ENCODE measurements around the gene RXRA.
"Not testable (repeated sequence)": the region's sequence is repeated elsewhere in the genome, so short reads cannot be mapped to it uniquely, and the experiment has no call there.

The RXRA gene

DNA sequence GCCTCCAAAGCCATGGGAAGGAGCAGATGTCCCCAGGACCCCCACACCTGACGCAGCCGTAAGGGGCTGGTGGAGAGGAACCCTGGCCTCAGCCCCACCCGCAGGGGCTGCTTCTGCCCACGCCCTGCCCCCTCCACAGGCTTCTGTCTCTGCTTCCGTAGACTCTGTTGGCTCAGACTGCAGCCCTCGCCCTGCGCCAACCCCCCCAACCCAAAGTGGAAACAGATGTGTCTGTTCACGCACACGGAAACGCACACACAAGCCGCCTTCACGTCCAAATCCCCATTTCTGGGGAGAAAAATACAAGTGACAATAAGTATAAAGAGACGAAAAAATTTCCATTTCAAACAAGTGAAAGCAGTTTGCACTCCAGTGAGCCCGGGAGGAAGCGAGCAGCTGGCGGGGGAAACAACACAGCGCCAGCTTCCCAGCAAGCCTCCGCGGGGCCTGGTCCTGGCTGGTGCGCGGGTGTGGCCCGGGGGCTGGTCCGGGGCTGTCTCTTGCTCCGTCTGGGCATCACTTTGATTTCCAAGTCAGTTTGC, 32.6 kb upstream of the RXRA start:
- peak; percentile 78 for DNase-seq (ENCODE audit: low spot score)

DNA sequence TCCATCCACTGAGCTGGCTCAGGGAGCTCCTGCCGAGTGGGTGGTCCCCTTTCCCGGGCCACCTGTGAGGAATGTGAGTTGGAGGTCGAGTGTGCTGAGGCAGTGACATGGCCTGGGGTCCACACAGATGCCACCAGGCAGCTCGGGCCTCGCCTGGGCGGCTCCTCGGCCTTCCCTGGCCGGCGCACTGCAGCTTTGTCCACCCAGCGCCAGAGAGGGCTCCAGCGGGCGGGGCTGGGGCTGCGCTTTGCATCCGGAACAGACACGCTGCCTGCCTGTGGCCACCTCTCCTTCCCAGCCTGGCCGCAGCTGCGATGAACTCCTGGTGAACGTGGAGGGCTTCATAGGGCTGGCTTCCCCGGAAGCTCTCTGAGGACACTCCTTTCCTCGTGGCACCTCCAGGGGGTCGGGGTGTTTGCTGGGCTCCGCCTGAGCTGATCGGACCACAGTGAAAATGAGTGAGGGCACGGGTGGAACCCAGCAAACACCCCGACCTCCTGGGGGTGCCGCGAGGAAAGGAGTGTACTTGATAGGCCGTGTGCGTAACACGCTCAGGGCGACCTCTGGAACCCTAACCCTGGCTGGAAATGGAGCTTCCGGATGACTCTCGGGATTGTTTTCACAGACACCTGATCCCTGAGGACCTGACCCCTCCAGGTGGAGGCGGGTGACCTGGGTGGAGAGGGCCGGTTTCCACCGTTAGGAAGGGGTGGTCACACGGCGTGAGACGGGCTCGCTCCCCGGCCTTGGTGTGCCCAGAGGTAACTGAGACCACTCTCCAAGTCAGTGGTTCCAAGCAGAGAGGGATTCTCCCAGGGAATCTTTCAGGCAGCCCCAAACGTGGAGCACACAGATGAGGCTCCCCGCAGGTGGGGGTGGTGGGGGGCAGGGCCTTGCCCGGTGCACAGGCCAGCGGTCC, 31.8 kb upstream of the RXRA start:
- no peak for DNase-seq (ENCODE audit: low spot score)

DNA sequence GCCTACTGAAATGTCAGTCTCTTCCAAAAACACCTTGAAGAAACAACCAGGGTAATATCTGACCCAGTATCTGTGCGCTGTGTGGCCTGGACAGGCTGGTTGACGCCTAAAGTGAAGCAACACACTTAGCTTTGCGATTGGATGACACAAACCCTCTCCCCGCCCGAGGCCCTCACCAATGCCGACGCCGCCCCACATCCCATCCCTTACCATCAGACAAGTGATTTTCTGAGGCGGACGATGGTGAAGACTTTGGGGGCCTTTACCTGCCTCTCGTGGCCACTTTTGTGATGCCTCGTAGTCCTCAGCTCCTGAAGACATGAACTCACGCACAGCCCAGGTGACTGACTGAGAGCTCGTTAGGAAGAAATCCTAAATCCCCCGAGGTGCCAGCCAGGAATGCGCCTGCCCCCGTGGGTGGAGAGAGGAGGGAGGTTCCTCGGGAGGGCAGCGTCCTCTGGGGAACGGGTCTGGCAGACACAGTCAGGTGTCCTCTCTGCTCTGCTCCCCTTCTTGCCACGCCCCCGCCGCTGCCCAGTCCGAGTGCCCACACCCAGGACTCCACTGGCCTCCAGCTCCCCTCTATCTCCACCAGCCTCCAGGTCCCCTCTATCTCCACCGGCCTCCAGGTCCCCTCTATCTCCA, 31.0 kb upstream of the RXRA start:
- DNase-seq (ENCODE audit: low spot score), result no peak

DNA sequence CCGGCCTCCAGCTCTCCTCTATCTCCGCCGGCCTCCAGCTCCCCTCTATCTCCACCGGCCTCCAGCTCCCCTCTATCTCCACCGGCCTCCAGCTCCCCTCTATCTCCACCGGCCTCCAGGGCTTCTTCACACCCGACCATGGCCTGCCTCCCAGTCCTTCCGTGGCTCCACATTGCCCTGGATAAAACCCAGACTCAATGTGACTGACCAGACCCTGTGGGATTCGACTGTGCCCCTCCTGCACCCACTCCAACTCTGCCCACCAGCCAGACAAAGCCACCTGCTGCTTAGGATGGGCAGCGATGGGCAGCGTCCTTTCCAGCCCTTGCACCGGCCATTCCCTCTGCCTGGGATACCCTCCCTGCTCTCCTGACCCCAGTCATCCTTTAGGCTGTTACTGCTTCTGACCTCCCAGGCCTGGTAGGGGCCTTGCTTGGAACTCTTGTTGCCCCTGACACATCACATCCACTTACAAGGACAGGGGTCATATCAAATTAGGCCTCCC, 30.5 kb upstream of the RXRA start:
- no peak for DNase-seq (ENCODE audit: low spot score)

- DNase-seq (ENCODE audit: low spot score), result no peak
Observed at GRCh38 chr9:134296301-134297082, 29.8 kb upstream of the RXRA start.

DNA sequence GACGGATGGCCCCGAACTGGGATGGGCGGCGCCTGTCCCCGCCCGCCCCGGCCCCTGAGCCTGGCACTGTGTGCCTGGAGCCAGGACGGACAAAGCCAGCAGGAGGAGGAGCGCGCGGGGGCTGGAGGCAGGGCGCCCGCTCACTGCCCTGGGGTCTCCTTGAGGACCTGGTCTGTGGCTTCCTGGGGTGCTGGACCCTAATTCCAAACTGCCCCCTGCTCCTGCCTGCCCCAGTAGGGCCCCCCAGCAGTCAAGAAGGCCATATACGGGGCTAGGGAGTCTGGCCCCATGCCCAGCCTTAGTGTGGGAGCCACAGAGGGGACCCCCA, 29.2 kb upstream of the RXRA start:
- no peak for DNase-seq (ENCODE audit: low spot score)

DNA sequence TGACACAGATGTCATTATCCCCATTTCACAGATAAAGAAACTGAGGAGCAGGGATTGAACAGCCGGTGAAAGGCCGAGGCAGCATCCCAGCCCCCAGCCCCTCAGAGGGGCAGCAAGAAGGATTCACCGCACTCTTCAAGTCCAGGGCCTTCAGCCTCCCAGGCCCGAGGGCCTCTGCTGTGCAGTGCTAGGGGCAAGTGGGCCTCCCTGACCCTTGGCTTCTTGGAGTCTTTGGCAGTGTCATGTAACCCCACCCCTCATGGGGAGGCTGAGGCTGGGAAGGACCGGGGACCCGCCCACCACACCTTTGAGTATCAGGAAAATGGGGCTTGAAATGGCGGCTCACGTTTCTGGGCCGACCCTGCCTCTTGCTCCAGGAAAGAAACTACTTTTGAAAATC, 28.7 kb upstream of the RXRA start:
- no peak for DNase-seq (ENCODE audit: low spot score)

GRCh38 chr9:134298000-134298399, 28.3 kb upstream of the RXRA start:
- no peak for DNase-seq (ENCODE audit: low spot score)

- no peak for DNase-seq (ENCODE audit: low spot score)
Observed at GRCh38 chr9:134299068-134299467, 27.2 kb upstream of the RXRA start.

- DNase-seq (ENCODE audit: low spot score), result no peak
Observed at GRCh38 chr9:134299883-134300282, 26.4 kb upstream of the RXRA start.

DNA sequence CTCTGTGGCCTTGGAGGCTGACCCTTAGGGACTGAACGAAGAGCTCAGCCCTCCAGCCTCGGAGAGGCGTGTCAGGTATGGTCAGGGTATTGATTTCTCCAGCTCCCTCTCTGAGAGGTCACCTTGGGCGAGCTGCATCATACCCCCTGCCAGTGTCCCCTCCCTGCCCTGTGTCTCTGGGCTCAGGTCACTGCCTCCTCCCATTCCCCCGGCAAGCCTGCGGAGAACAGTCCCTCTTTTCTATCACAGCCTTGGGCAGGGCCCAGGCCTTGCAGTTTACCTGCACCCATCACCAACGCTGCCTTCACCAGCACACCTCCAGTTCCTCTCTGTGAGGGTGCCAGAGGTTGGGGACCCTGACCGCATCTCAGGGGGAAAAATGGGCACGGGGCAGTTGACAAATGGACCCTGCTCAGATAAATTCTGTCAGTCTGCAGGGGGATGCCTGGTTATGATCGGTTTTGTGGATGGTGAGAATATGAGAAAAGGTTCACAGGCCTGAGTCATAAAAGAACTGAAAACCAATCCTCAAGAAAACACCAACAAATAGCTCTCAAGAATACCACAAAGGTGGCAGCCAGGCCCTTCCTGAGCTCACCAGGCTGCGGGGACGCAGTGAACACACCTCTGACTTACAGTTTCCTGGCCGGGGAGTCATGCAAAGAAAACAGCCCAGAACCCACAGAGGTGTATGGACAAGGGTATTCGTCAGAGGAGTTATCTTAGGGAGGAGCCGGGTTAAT, 24.7 kb upstream of the RXRA start:
- no peak for DNase-seq (ENCODE audit: low spot score)

GRCh38 chr9:134302130-134302817, 24.0 kb upstream of the RXRA start:
- no peak for DNase-seq (ENCODE audit: low spot score)

DNA sequence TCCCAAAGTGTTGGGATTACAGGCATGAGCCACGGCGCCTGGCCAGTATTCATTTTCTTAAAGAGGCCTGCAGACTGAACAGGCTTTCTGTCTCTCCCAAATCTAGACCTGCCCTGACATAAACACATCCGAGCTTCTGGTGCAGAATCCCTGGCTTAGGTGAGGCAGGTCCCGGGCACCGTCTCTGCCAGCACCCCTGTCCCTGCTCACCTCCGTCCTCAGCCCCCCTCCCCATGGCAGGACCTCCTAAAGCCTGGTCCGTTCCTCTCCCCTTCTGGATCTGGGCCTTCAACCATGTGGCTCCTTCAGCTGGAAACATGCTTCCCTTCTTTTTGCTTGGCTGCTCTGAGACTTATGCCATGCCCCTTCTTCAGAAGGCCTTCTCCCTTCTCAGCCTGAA, 22.7 kb upstream of the RXRA start:
- no peak for DNase-seq (ENCODE audit: low spot score)

DNA sequence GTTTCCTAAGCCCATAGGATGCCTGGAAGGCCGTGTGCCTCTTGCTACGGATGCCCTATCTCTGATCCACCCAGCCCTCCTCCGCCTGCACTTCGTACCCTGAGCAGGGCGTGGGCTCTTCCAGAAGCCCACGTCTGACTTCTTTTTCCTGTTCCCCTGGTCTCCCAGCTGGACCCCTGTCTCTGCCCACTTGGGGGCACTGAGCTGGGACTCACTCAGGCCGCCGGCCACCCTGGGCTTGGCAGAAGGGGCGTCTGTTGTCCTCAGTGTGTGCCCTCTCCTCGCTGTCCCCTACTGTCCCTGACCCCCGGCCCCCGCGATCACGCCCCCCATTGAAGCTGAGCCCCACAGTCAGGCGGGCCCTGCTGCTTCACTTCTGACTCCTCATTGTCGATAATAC, 22.0 kb upstream of the RXRA start:
- DNase-seq (ENCODE audit: low spot score), result no peak

- DNase-seq (ENCODE audit: low spot score), result no peak
Observed at GRCh38 chr9:134304690-134305089, 21.6 kb upstream of the RXRA start.

DNA sequence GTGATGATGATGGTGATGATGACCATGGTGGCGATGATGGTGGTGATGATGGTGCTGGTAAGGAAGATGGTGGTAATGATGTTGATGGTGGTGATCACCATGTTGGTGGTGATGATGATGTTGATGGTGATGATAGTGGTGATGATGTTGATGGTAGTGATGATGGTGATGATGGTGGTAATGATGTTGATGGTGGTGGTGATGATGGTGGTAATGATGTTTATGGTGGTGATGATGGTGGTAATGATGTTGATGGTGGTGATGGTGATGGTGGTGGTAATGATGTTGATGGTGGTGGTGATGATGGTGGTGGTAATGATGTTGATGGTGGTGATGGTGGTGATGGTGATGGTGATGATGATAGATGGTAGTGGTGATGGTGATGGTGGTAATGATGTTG, 20.7 kb upstream of the RXRA start:
- DNase-seq (ENCODE audit: low spot score), result no peak

DNA sequence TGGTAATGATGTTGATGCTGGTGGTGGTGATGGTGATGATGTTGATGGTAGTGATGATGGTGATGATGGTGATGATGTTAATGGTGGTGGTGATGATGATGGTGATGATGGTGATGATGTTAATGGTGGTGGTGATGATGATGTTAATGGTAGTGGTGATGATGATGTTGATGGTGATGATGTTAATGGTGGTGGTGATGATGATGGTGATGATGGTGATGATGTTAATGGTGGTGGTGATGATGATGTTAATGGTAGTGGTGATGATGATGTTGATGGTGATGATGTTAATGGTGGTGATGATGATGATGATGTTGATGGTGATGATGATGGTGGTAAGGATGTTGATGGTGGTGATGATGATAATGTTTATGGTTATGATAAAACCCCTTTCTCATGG, 20.2 kb upstream of the RXRA start:
- not testable (repeated sequence) for DNase-seq (ENCODE audit: low spot score)

- DNase-seq (ENCODE audit: low spot score), result no peak
Observed at GRCh38 chr9:134306636-134307600, 19.3 kb upstream of the RXRA start.

DNA sequence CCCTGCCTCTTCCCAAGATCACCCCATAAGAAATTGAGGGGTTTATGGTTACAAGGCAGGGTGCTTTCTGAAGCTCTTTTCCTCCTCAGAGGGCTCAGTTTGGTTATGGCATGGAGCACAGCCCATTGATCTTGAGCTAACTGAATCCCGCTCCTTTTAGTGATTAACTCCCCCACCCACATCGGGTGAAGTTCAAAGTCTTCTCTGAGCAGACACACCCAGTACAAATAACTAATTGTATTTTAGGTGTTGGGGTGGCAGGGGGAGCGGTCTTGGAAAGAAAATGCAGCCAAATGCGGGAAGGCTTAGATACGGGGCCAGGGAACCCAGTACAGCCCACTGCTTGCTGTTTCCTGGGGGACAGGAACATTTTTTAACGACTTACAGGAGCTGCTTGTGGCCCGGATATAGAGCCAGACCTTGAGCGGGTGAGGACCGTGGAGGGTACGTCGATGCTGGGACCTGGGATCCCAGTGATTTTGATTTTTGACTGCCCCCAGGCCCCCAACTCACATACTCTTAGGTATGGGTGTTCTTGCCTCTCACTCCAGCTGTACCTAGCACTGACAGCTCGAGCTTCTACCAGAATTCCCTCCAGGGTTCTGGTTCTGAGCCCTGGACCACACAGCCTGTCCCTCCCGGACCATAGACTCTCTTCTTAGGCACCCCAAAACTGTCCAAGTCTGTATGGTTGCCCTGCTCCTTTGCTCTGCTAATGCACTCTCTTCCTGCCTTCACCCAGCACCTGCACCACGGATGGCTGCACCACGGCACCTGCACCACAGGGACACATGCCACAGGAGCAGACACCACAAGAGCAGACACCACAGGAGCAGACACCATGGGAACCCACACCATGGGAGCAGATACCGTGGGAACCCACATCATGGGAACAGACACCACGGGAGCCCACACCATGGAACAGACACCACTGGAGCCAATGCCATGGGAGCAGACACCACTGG, 18.3 kb upstream of the RXRA start:
- no peak for DNase-seq (ENCODE audit: low spot score)
